ENCODE results near the gene TLE3.

TLE3 gene

GRCh38 chr15:70078578-70079417 lies 18.9 kb downstream of the TLE3 start:
- TF ChIP-seq EZH2 (IDR thresholded peaks at IDR 0.05), result no peak
- no peak for TF ChIP-seq POLR2AphosphoS5 (IDR thresholded peaks at IDR 0.05; ENCODE audit: borderline replicate concordance, low read depth, low read length)
- TF ChIP-seq FOXP2 (optimal IDR thresholded peaks at IDR 0.05; ENCODE audit: control extremely low read depth, extremely low read length, insufficient read depth), result no peak
- no peak for DNase-seq (ENCODE audit: low read depth, low spot score)
- Histone ChIP-seq H3K4me3 (no peak overlapping the region), H3K36me3 (ENCODE audit: insufficient read depth, low read length) (peaks cover 72% of the 10 kb centered on the region), H3K9me3 (ENCODE audit: low read depth, low read length) (no peaks in the 10 kb centered on the region), H3K9ac (ENCODE audit: insufficient read length) (no peak overlapping the region), H3K27ac (no peak overlapping the region)

- Histone ChIP-seq H3K9me3 (ENCODE audit: low read depth, low read length) (no peaks in the 10 kb centered on the region), H3K27ac (no peak overlapping the region), H3K4me3 (no peak overlapping the region), H3K9ac (ENCODE audit: insufficient read length) (no peak overlapping the region), H3K36me3 (ENCODE audit: insufficient read depth, low read length) (peaks cover 75% of the 10 kb centered on the region)
- no peak for TF ChIP-seq FOXP2 (optimal IDR thresholded peaks at IDR 0.05; ENCODE audit: control extremely low read depth, extremely low read length, insufficient read depth)
- no peak for TF ChIP-seq EZH2 (IDR thresholded peaks at IDR 0.05)
- no peak for TF ChIP-seq POLR2AphosphoS5 (IDR thresholded peaks at IDR 0.05; ENCODE audit: borderline replicate concordance, low read depth, low read length)
- DNase-seq (ENCODE audit: low read depth, low spot score), result no peak
These were observed 20.2 kb downstream of the TLE3 start for GRCh38 chr15:70077188-70078147.

DNA sequence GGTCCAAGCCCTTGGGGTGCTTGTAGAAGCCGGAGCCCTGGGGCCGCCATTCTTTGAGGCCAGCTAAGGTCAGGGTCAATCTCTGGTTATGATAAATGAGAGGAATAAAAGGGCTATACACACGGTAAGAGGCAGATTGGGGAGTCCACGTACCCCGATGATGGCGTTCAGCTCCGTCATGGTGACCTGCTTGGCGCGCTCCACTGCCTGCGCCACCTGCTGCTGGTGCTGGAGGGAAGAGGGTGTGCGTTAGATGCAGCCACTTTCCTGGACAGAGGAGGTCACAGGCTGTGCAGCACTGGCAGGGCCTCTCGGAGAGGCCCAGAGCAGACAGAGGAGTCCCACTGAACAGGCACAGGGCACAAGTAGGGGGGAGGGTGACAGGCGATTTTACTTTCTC lies 23.3 kb downstream of the TLE3 start:
- Histone ChIP-seq H3K36me3 (ENCODE audit: insufficient read depth, low read length) (peaks cover 75% of the 10 kb centered on the region), H3K9ac (ENCODE audit: insufficient read length) (no peak overlapping the region), H3K4me3 (no peak overlapping the region), H3K27ac (no peak overlapping the region), H3K9me3 (ENCODE audit: low read depth, low read length) (no peaks in the 10 kb centered on the region)
- TF ChIP-seq POLR2AphosphoS5 (IDR thresholded peaks at IDR 0.05; ENCODE audit: borderline replicate concordance, low read depth, low read length) (no peak), FOXP2 (optimal IDR thresholded peaks at IDR 0.05; ENCODE audit: control extremely low read depth, extremely low read length, insufficient read depth) (no peak), EZH2 (IDR thresholded peaks at IDR 0.05) (no peak)
- DNase-seq (ENCODE audit: low read depth, low spot score), result no peak

- no peak for TF ChIP-seq EZH2 (IDR thresholded peaks at IDR 0.05)
- no peak for TF ChIP-seq POLR2AphosphoS5 (IDR thresholded peaks at IDR 0.05; ENCODE audit: borderline replicate concordance, low read depth, low read length)
- no peak for TF ChIP-seq FOXP2 (optimal IDR thresholded peaks at IDR 0.05; ENCODE audit: control extremely low read depth, extremely low read length, insufficient read depth)
- no peaks in the 10 kb centered on the region for H3K9me3 ChIP-seq (ENCODE audit: low read depth, low read length)
- no peak overlapping the region for H3K4me3 ChIP-seq
- H3K9ac ChIP-seq (ENCODE audit: insufficient read length), result no peak overlapping the region
- H3K27ac ChIP-seq, result no peak overlapping the region
- H3K36me3 ChIP-seq (ENCODE audit: insufficient read depth, low read length), result peaks cover 84% of the 10 kb centered on the region
- DNase-seq (ENCODE audit: low read depth, low spot score), result no peak
These were observed 25.2 kb downstream of the TLE3 start for GRCh38 chr15:70072479-70072878.

- Histone ChIP-seq H3K4me3 (no peak overlapping the region), H3K9ac (ENCODE audit: insufficient read length) (no peak overlapping the region), H3K27ac (no peak overlapping the region), H3K9me3 (ENCODE audit: low read depth, low read length) (no peaks in the 10 kb centered on the region), H3K36me3 (ENCODE audit: insufficient read depth, low read length) (peaks cover 91% of the 10 kb centered on the region)
- no peak for TF ChIP-seq POLR2AphosphoS5 (IDR thresholded peaks at IDR 0.05; ENCODE audit: borderline replicate concordance, low read depth, low read length)
- TF ChIP-seq FOXP2 (optimal IDR thresholded peaks at IDR 0.05; ENCODE audit: control extremely low read depth, extremely low read length, insufficient read depth), result no peak
- TF ChIP-seq EZH2 (IDR thresholded peaks at IDR 0.05), result no peak
- DNase-seq (ENCODE audit: low read depth, low spot score), result no peak
These were observed 25.9 kb downstream of the TLE3 start for GRCh38 chr15:70071799-70072198.

DNA sequence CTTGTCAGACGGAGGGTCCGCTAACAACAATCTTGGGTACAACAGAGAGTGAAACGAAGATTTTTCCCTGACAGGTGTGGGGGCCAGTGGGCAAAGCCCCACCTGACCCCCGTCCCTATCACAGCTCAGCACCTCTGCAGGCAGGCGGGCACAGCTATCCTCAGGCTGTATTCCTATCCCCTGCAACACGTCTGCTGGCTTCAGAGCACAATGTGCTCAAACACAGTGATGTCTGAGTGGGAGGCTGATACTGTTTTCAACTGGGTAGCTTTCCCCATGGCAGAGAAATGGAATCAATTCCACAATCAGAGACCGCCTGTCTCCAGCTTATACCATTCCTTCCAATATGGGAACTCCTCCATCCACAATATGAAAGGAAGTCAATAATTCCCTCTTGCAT lies 28.0 kb downstream of the TLE3 start:
- no peak overlapping the region for H3K27ac ChIP-seq
- DNase-seq (ENCODE audit: low read depth, low spot score), result no peak
- no peaks in the 10 kb centered on the region for H3K9me3 ChIP-seq (ENCODE audit: low read depth, low read length)
- no peak for TF ChIP-seq POLR2AphosphoS5 (IDR thresholded peaks at IDR 0.05; ENCODE audit: borderline replicate concordance, low read depth, low read length)
- TF ChIP-seq EZH2 (IDR thresholded peaks at IDR 0.05), result no peak
- TF ChIP-seq FOXP2 (optimal IDR thresholded peaks at IDR 0.05; ENCODE audit: control extremely low read depth, extremely low read length, insufficient read depth), result no peak
- no peak overlapping the region for H3K4me3 ChIP-seq
- peaks cover 89% of the 10 kb centered on the region for H3K36me3 ChIP-seq (ENCODE audit: insufficient read depth, low read length)
- no peak overlapping the region for H3K9ac ChIP-seq (ENCODE audit: insufficient read length)

DNA sequence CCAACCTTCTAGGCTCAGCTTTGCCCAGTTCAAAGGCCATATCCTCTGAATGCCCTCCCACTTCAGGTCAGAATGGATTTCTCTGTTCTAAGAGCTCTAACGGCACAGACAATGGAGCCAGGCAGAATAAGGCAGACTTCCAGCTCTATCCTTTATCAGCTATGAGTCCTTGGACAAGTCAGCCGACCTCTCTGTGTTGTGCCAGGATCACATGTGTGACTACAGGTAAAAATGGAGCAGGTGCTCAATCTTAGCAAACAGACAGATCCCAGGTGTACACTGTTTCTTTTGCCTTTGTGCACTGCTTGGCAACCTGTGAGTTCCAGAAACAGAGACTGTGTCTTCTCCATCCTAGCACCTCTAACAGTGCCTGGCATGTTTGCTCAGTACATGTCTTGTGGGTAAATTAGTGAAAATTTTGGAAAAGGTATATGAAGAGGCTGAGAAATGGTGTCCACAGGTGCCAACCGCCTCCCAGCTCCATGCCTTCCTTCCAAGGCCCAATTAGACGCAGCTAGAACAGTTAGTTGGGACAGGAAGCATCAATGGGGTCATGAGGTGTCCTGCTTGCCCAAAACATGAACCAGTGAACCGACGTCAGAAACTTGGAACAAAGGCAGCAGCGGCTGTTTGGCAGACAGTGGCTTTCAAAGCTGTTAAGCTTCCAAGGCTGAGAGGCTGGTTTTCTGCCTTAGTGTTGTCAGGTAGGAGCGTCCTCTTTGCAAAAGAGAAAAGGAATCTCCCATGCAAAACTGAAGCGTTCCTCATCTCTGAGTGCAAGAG lies 28.7 kb downstream of the TLE3 start:
- H3K27ac ChIP-seq, result no peak overlapping the region
- peaks cover 89% of the 10 kb centered on the region for H3K36me3 ChIP-seq (ENCODE audit: insufficient read depth, low read length)

More for the DNA sequence above, 28.7 kb downstream of the TLE3 start:
- Histone ChIP-seq H3K9me3 (ENCODE audit: low read depth, low read length) (no peaks in the 10 kb centered on the region), H3K4me3 (no peak overlapping the region), H3K9ac (ENCODE audit: insufficient read length) (no peak overlapping the region)
- no peak for DNase-seq (ENCODE audit: low read depth, low spot score)
- no peak for TF ChIP-seq POLR2AphosphoS5 (IDR thresholded peaks at IDR 0.05; ENCODE audit: borderline replicate concordance, low read depth, low read length)
- no peak for TF ChIP-seq FOXP2 (optimal IDR thresholded peaks at IDR 0.05; ENCODE audit: control extremely low read depth, extremely low read length, insufficient read depth)
- TF ChIP-seq EZH2 (IDR thresholded peaks at IDR 0.05), result no peak

All from SK-N-MC (cell line).